Measurements from ENCODE around the gene ZNF444.
"Not testable (repeated sequence)": the region's sequence is repeated elsewhere in the genome, so short reads cannot be mapped to it uniquely, and the experiment has no call there.

- not testable (repeated sequence) for TF ChIP-seq POLR2A (IDR thresholded peaks at IDR 0.05); CTCF (IDR thresholded peaks at IDR 0.05 in 4 of 5, conservative IDR thresholded peaks at IDR 0.05 in 1 of 5)
These were observed 35.2 kb upstream of the ZNF444 start for GRCh38 chr19:56105831-56106396.

All from gastrocnemius medialis (tissue), 4 donors.